Measurements from ENCODE around the gene EXOC1L.

Gene EXOC1L

GRCh38 chr4:55884093-55884850, 64.7 kb downstream of the EXOC1L start:
- no peak for DNase-seq (ENCODE audit: low spot score)

DNA sequence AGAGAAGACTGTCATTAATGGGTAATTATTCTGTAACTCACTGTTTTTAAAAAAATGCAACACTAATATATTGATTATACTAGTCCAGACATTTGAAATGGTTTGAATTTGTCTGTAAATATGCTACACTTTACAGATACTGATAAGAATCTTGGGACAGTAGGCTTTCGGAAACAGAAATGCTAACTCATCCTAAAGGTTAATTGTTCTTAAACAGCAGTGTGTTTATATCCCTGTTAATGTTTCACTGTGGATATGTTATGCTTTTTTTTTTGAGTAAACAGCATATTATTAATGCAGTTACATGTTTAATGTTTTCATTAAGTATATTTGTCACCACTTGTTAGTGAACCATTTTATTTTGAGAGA, 65.2 kb downstream of the EXOC1L start:
- no peak for DNase-seq (ENCODE audit: low spot score)

Measured in germinal center (tissue), 1 donor.